Thoracic aorta (tissue), 2 donors: Measurements from ENCODE around the gene GABRE. TPM values are rescaled to one million over a fixed set of nuclear protein-coding genes. Genes with fewer than 3 reads are reported as not detected.

Experiments
- ATAC-seq: fragments of 150-250 bp; one replicate; pipeline ENCODE4 v1.8.0; 2017; ENCODE audit warnings: low read depth; ENCODE audit not compliant: insufficient number of reproducible peaks, low FRiP score
- DNase-seq: peaks from one replicate; pipeline ENCODE4 v3.0.0-alpha.2; 2020; ENCODE audit warnings: low spot score
- H3K27ac ChIP-seq, 2 donors: fragments of 200-600 bp; sonication (generic); 1 replicate in 1 of 2; 2 replicates in 1 of 2; pipeline ENCODE4 v1.5.1; 2016; ENCODE audit warnings: mild to moderate bottlenecking in 2 of 2, moderate library complexity in 2 of 2
- H3K27me3 ChIP-seq: fragments of 200-600 bp; sonication (generic); replicated peaks from 2 replicates; pipeline ENCODE4 v1.6.0; 2016; ENCODE audit warnings: mild to moderate bottlenecking; ENCODE audit not compliant: insufficient read depth
- H3K36me3 ChIP-seq: fragments of 200-600 bp; sonication (generic); one replicate; pipeline ENCODE4 v1.5.1; 2016
- H3K4me1 ChIP-seq, 2 donors: fragments of 200-600 bp; sonication (generic); 1 replicate in 1 of 2; 2 replicates in 1 of 2; pipeline versions ENCODE4 v1.5.1 to v1.6.0; 2016; ENCODE audit warnings: low read depth in 2 of 2, mild to moderate bottlenecking in 1 of 2; ENCODE audit not compliant: control insufficient read depth in 1 of 2
- H3K4me3 ChIP-seq: fragments of 200-600 bp; sonication (generic); 2 replicates; pipeline ENCODE4 v1.5.1; 2016; ENCODE audit warnings: mild to moderate bottlenecking
- H3K9me3 ChIP-seq: fragments of 200-600 bp; sonication (generic); 2 replicates; pipeline ENCODE4 v1.5.1; 2016
- total RNA-seq, 2 donors: library from RNA; depleted of rRNA; stranded (reverse); fragments of >200 nt; gene quantifications; one replicate each; pipeline versions ENCODE4 v1.1.0 to v1.2.3, GENCODE V29; 2016
- TF ChIP-seq, protein P1 (sequence below): fragments of 200-600 bp; sonication (generic); IDR thresholded peaks from one replicate; pipeline ENCODE4 v1.5.1; 2019; ENCODE audit warnings: antibody characterized with exemption

Gene GABRE
- total RNA-seq, 2 donors from 2014 or later: 40.9 to 286 TPM

DNA sequence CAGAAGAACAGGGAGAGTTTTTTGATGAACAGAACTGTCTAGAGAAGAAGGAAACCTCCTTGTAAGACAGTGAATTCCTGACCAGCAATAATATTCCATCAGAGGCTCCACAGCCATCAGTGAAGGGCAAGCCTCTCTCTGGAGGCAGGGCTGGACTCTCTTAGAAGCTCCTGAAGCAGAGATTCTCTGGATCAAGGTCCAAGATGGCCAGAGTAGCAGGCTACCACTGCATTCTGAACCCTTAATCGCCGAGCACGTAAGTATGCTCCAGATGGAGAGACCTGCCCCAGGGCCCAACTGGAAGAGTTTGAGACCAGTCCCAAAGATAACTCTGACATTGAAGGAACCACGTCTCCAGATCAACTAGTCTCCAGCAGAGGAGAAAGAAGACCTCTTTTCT, 16.4 kb downstream of the GABRE start:
- Histone ChIP-seq H3K36me3 (no peaks in the 10 kb centered on the region), H3K27ac (no peak overlapping the region), H3K27me3 (no peaks in the 10 kb centered on the region), H3K4me3 (no peak overlapping the region), H3K4me1 (no peaks in the 10 kb centered on the region), H3K9me3 (no peaks in the 10 kb centered on the region)
- ATAC-seq (no peak), DNase-seq (no peak)
- TF ChIP-seq, protein P1, sequence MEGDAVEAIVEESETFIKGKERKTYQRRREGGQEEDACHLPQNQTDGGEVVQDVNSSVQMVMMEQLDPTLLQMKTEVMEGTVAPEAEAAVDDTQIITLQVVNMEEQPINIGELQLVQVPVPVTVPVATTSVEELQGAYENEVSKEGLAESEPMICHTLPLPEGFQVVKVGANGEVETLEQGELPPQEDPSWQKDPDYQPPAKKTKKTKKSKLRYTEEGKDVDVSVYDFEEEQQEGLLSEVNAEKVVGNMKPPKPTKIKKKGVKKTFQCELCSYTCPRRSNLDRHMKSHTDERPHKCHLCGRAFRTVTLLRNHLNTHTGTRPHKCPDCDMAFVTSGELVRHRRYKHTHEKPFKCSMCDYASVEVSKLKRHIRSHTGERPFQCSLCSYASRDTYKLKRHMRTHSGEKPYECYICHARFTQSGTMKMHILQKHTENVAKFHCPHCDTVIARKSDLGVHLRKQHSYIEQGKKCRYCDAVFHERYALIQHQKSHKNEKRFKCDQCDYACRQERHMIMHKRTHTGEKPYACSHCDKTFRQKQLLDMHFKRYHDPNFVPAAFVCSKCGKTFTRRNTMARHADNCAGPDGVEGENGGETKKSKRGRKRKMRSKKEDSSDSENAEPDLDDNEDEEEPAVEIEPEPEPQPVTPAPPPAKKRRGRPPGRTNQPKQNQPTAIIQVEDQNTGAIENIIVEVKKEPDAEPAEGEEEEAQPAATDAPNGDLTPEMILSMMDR: no peak

- H3K36me3 ChIP-seq: no peaks in the 10 kb centered on the region
- H3K27me3 ChIP-seq: no peaks in the 10 kb centered on the region
- no peaks in the 10 kb centered on the region for H3K9me3 ChIP-seq
- no peak for ATAC-seq
- H3K4me1 ChIP-seq: no peaks in the 10 kb centered on the region
- H3K4me3 ChIP-seq: no peak overlapping the region
- TF ChIP-seq, protein P1: no peak
- no peak for DNase-seq
- H3K27ac ChIP-seq: no peak overlapping the region
Observed at GRCh38 chrX:151954730-151955129, 19.7 kb downstream of the GABRE start.

GRCh38 chrX:151938172-151938571, 36.3 kb downstream of the GABRE start:
- Histone ChIP-seq H3K4me1 (no peaks in the 10 kb centered on the region), H3K27me3 (no peaks in the 10 kb centered on the region), H3K4me3 (no peak overlapping the region), H3K27ac (no peak overlapping the region), H3K9me3 (no peaks in the 10 kb centered on the region), H3K36me3 (no peaks in the 10 kb centered on the region)
- TF ChIP-seq, protein P1: no peak
- ATAC-seq (no peak), DNase-seq (no peak)

- Histone ChIP-seq H3K27me3 (no peaks in the 10 kb centered on the region), H3K4me3 (no peak overlapping the region), H3K36me3 (no peaks in the 10 kb centered on the region), H3K9me3 (no peaks in the 10 kb centered on the region), H3K4me1 (no peaks in the 10 kb centered on the region), H3K27ac (no peak overlapping the region)
- TF ChIP-seq, protein P1: no peak
- DNase-seq (no peak), ATAC-seq (no peak)
Observed at GRCh38 chrX:151935358-151935757, 39.1 kb downstream of the GABRE start.

DNA sequence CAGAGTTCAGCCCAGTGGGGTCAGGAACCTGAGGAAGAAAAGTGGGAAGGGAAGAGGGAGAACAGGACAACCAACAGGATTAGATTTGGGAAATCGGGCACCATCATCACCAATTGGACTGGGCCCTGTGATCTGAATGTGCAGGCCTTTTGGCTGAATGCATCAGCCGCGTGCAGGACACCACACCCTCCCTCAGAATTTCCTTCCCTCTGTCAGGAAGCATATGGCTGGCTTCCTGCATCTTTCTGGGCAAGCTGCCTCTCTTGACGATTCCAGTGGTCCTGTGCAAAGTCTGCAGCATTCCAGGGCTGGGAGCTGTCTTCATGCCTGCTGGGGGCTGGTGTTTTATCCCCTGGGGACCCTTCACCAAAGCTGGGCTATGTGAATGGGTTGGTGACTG, 45.4 kb downstream of the GABRE start:
- H3K36me3 ChIP-seq: no peaks in the 10 kb centered on the region
- H3K4me1 ChIP-seq: no peaks in the 10 kb centered on the region
- TF ChIP-seq, protein P1: no peak
- no peak for ATAC-seq
- no peak overlapping the region for H3K27ac ChIP-seq
- no peaks in the 10 kb centered on the region for H3K9me3 ChIP-seq
- no peaks in the 10 kb centered on the region for H3K27me3 ChIP-seq
- DNase-seq: no peak
- no peak overlapping the region for H3K4me3 ChIP-seq
